OCI-LY1 (cell line): ENCODE data around the gene MRPL52.

Experiments used
- H2AFZ ChIP-seq: fragments of 200-600 bp; sonication (generic), shearing (Covaris generic); 2 replicates; pipeline ENCODE4 v1.6.0; 2014; ENCODE audit warnings: antibody characterized with exemption, mild to moderate bottlenecking, low read length
- H3F3A ChIP-seq: fragments of 200-600 bp; sonication (generic), shearing (Covaris generic); 2 replicates; pipeline ENCODE4 v1.6.0; 2014; ENCODE audit warnings: mild to moderate bottlenecking, antibody characterized with exemption, low read length, moderate library complexity; ENCODE audit not compliant: insufficient read depth
- H3K27ac ChIP-seq: fragments of 200-600 bp; sonication (generic); 2 replicates; pipeline ENCODE4 v1.5.1; 2014; ENCODE audit warnings: low read length, mixed run types, mild to moderate bottlenecking, low read depth; ENCODE audit not compliant: poor library complexity, severe bottlenecking
- H3K27me3 ChIP-seq: fragments of 200-600 bp; sonication (generic); 2 replicates; pipeline ENCODE4 v1.6.0; 2014; ENCODE audit warnings: antibody characterized with exemption, mild to moderate bottlenecking, low read length, moderate library complexity; ENCODE audit not compliant: insufficient read depth
- H3K36me3 ChIP-seq: fragments of 200-600 bp; sonication (generic); 2 replicates; pipeline ENCODE4 v1.6.1; 2014; ENCODE audit warnings: mild to moderate bottlenecking, antibody characterized with exemption, low read length, moderate library complexity, mixed read lengths; ENCODE audit not compliant: insufficient read depth
- H3K4me1 ChIP-seq: fragments of 200-600 bp; sonication (generic); 2 replicates; pipeline ENCODE4 v1.5.1; 2014; ENCODE audit warnings: mild to moderate bottlenecking, low read length, moderate library complexity; ENCODE audit not compliant: insufficient read depth, severe bottlenecking
- H3K4me2 ChIP-seq: fragments of 200-600 bp; sonication (generic), shearing (Covaris generic); 2 replicates; pipeline ENCODE4 v1.6.1; 2014; ENCODE audit warnings: low read length
- H3K4me3 ChIP-seq: fragments of 200-600 bp; sonication (generic); 2 replicates; pipeline ENCODE4 v1.5.1; 2014; ENCODE audit warnings: low read length, low read depth, mild to moderate bottlenecking, mixed read lengths; ENCODE audit not compliant: poor library complexity, severe bottlenecking
- H3K79me2 ChIP-seq: fragments of 200-600 bp; shearing (Covaris generic); 2 replicates; pipeline ENCODE4 v1.6.1; 2016; ENCODE audit warnings: mixed run types, low read length, mixed read lengths; ENCODE audit not compliant: insufficient read depth
- H3K9ac ChIP-seq: fragments of 200-600 bp; sonication (generic), shearing (Covaris generic); 2 replicates; pipeline ENCODE4 v1.6.1; 2014; ENCODE audit warnings: mild to moderate bottlenecking, low read length, mixed read lengths
- H3K9me2 ChIP-seq: fragments of 200-600 bp; sonication (generic), shearing (Covaris generic); 2 replicates; pipeline ENCODE4 v1.6.1; 2014; ENCODE audit warnings: low read depth, mild to moderate bottlenecking, low read length, mixed read lengths
- H3K9me3 ChIP-seq: fragments of 200-600 bp; shearing (Covaris generic); 2 replicates; pipeline ENCODE4 v1.6.1; 2014; ENCODE audit warnings: low read length, mixed read lengths
- H4K20me1 ChIP-seq: fragments of 200-600 bp; sonication (generic), shearing (Covaris generic); 2 replicates; pipeline ENCODE4 v1.6.0; 2016; ENCODE audit warnings: mild to moderate bottlenecking, low read length; ENCODE audit not compliant: insufficient read depth
- EZH2 ChIP-seq: fragments of 200-600 bp; sonication (generic), shearing (Covaris generic); IDR thresholded peaks from 2 replicates; pipeline ENCODE4 v1.8.0; 2017; ENCODE audit warnings: borderline replicate concordance, mixed run types, mild to moderate bottlenecking, antibody characterized with exemption, low read length, moderate library complexity, mixed read lengths
- TF ChIP-seq, protein P1 (sequence below): fragments of 200-600 bp; sonication (generic), shearing (Covaris generic); IDR thresholded peaks from 2 replicates; pipeline ENCODE4 v1.5.1; 2017; ENCODE audit warnings: mild to moderate bottlenecking, antibody characterized with exemption, low read length, moderate library complexity, mixed read lengths

MRPL52 gene

DNA sequence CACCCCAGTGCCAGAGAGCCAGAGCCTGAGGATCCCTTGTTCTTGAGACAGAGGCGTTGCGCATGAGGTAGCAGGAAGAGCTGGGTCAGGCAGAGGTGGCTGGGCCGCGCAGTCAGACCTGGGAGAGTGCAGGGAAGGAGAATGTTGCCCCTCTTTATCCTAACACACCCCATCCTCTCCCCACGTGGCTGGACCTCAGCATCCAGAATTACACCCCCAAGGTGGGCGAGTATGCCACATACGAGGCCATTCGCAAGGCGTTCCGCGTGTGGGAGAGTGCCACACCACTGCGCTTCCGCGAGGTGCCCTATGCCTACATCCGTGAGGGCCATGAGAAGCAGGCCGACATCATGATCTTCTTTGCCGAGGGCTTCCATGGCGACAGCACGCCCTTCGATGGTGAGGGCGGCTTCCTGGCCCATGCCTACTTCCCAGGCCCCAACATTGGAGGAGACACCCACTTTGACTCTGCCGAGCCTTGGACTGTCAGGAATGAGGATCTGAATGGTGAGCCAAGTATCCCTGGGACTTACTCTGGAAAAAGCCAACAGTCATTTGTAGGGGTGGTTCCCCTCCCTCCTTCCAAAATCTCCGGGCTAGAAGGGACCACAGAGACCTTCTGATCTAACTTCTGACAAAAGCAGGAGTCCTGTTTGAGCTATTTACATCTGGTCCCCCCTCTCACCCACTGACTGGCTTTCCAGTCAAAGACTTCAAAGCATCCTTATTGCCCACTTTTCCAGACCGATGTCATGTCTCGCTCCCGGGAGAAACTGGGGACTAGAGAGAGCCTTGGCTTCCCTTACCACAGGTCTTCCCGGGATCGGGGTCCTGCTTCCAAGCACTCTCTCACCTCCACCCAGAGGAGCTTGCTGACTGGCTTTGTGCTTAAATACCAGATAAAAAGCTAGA, 12.8 kb downstream of the MRPL52 start:
- no peak overlapping the region for H3K4me2 ChIP-seq
- no peaks in the 10 kb centered on the region for H3K79me2 ChIP-seq
- H3K4me1 ChIP-seq: no peaks in the 10 kb centered on the region
- H3K9ac ChIP-seq: no peak overlapping the region
- no peaks in the 10 kb centered on the region for H4K20me1 ChIP-seq
- no peak overlapping the region for H3K27ac ChIP-seq
- H3K36me3 ChIP-seq: no peaks in the 10 kb centered on the region
- TF ChIP-seq, protein P1, sequence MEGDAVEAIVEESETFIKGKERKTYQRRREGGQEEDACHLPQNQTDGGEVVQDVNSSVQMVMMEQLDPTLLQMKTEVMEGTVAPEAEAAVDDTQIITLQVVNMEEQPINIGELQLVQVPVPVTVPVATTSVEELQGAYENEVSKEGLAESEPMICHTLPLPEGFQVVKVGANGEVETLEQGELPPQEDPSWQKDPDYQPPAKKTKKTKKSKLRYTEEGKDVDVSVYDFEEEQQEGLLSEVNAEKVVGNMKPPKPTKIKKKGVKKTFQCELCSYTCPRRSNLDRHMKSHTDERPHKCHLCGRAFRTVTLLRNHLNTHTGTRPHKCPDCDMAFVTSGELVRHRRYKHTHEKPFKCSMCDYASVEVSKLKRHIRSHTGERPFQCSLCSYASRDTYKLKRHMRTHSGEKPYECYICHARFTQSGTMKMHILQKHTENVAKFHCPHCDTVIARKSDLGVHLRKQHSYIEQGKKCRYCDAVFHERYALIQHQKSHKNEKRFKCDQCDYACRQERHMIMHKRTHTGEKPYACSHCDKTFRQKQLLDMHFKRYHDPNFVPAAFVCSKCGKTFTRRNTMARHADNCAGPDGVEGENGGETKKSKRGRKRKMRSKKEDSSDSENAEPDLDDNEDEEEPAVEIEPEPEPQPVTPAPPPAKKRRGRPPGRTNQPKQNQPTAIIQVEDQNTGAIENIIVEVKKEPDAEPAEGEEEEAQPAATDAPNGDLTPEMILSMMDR: no peak
- TF ChIP-seq EZH2: no peak
- H2AFZ ChIP-seq: no peak overlapping the region
- no peaks in the 10 kb centered on the region for H3F3A ChIP-seq
- H3K27me3 ChIP-seq: no peaks in the 10 kb centered on the region; the same call in 1 of the 2 replicates
- no peaks in the 10 kb centered on the region for H3K9me2 ChIP-seq
- no peaks in the 10 kb centered on the region for H3K9me3 ChIP-seq
- no peak overlapping the region for H3K4me3 ChIP-seq

GRCh38 chr14:22843123-22843925, 13.6 kb downstream of the MRPL52 start:
- Histone ChIP-seq H3K9me2 (no peaks in the 10 kb centered on the region), H3K9ac (no peak overlapping the region), H3K36me3 (no peaks in the 10 kb centered on the region), H4K20me1 (no peaks in the 10 kb centered on the region), H3K9me3 (no peaks in the 10 kb centered on the region), H3K79me2 (no peaks in the 10 kb centered on the region), H3K4me2 (no peak overlapping the region), H3K27ac (no peak overlapping the region), H2AFZ (no peak overlapping the region), H3K4me1 (no peaks in the 10 kb centered on the region), H3K27me3 (no peaks in the 10 kb centered on the region; the same call in 1 of the 2 replicates), H3F3A (no peaks in the 10 kb centered on the region), H3K4me3 (no peak overlapping the region)
- no peak for TF ChIP-seq EZH2

DNA sequence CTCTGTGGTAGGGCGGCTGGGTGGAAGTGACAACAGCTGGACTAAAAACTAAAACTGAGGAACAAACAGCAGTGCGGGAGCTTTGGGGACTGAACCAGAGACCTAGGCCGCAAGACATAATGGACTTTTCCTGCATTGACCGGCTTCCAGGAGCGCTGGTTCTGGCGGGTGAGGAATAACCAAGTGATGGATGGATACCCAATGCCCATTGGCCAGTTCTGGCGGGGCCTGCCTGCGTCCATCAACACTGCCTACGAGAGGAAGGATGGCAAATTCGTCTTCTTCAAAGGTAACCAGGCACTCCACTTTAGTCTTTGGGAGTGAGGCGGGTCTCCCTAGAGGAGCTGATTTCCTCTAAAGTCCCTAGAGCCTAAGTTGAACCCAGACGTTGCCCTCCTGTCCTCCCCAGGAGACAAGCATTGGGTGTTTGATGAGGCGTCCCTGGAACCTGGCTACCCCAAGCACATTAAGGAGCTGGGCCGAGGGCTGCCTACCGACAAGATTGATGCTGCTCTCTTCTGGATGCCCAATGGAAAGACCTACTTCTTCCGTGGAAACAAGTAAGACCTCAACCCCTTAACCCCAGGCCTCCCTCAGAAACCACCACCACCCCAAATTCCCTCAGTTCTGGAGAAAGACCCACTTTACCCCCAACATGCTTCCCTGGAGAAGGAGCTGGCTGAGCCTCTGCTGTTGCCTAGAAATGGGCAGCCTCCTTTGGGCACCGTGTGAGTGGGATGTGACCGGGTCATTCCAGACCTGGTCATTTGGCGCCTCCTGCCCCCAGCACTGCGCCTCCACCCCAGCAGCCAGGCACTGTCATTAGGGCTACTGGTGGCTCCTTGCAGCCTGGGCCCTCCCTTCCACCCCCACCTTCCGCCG, 14.8 kb downstream of the MRPL52 start:
- H3K4me3 ChIP-seq: no peak overlapping the region
- no peak overlapping the region for H3K27ac ChIP-seq
- no peaks in the 10 kb centered on the region for H3K9me2 ChIP-seq
- no peak overlapping the region for H3K4me2 ChIP-seq
- H3K27me3 ChIP-seq: no peaks in the 10 kb centered on the region; the same call in 1 of the 2 replicates
- no peaks in the 10 kb centered on the region for H3K36me3 ChIP-seq
- H3K9me3 ChIP-seq: no peaks in the 10 kb centered on the region
- no peak overlapping the region for H3K9ac ChIP-seq
- H3K4me1 ChIP-seq: no peaks in the 10 kb centered on the region
- H4K20me1 ChIP-seq: no peaks in the 10 kb centered on the region
- no peak for TF ChIP-seq EZH2
- TF ChIP-seq, protein P1: no peak
- no peak overlapping the region for H2AFZ ChIP-seq
- H3F3A ChIP-seq: no peaks in the 10 kb centered on the region
- no peaks in the 10 kb centered on the region for H3K79me2 ChIP-seq
